Adipocyte (in vitro differentiated cells): ENCODE measurements around the gene STRIT1.

ENCODE experiments used
- DNase-seq: peaks from one replicate; pipeline ENCODE4 v3.0.0-alpha.2; 2015; ENCODE audit warnings: low read depth
- H3K27me3 ChIP-seq: replicated peaks from 2 replicates; pipeline ENCODE4 v1.7.0; 2013; ENCODE audit warnings: mild to moderate bottlenecking, low read length, moderate library complexity; ENCODE audit not compliant: control insufficient read depth, insufficient read depth
- H3K36me3 ChIP-seq: 2 replicates; pipeline ENCODE4 v1.7.0; 2013; ENCODE audit warnings: low read length, mild to moderate bottlenecking, moderate library complexity; ENCODE audit not compliant: control insufficient read depth, insufficient read depth, severe bottlenecking
- H3K4me1 ChIP-seq: 2 replicates; pipeline ENCODE4 v1.7.0; 2013; ENCODE audit warnings: mild to moderate bottlenecking, low read length, moderate library complexity; ENCODE audit not compliant: control insufficient read depth, insufficient read depth
- H3K4me3 ChIP-seq: 2 replicates; pipeline ENCODE4 v1.7.0; 2013; ENCODE audit warnings: mild to moderate bottlenecking, low read length, moderate library complexity
- H3K9ac ChIP-seq: 2 replicates; pipeline ENCODE4 v1.7.0; 2013; ENCODE audit warnings: mild to moderate bottlenecking, low read length, moderate library complexity
- H3K9me3 ChIP-seq: 2 replicates; pipeline ENCODE4 v1.7.0; 2013; ENCODE audit warnings: mild to moderate bottlenecking, low read length, moderate library complexity; ENCODE audit not compliant: control insufficient read depth

STRIT1 gene

GRCh38 chr3:155293516-155293915 lies at the start of gene STRIT1:
Gene STRIT1 (minus strand): TSS chr3:155293683.
- H3K36me3 ChIP-seq: no peaks in the 10 kb centered on the region
- no peak within 1 kb of the TSS for H3K9ac ChIP-seq
- H3K4me1 ChIP-seq: peaks cover 18% of the 10 kb centered on the region
- no peak within 1 kb of the TSS for H3K4me3 ChIP-seq
- peaks cover 24% of the 10 kb centered on the region for H3K9me3 ChIP-seq
- H3K27me3 ChIP-seq: no peaks in the 10 kb centered on the region
- DNase-seq: no peak

DNA sequence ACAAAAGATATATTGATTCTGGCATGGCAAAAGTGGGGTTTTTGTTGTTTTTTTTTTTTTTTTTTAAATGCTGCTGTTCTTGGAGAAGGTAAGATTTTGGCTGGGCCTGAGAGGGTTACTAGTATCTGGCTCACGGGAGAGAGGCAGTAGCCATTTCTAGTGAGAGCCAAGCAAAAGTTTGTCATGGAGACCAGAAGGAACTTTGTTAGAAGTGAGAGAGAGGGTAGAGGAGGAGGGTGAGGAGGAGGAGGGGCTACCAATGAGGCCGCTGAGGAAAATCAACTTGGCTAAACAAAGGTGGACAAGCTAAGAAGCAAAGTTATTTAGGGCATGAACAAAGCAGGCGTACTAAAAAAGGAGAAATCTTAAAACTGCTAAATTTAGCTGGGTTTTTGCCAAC lies 48.9 kb upstream of the STRIT1 start:
- no peak overlapping the region for H3K9ac ChIP-seq
- no peaks in the 10 kb centered on the region for H3K36me3 ChIP-seq
- no peaks in the 10 kb centered on the region for H3K9me3 ChIP-seq
- H3K4me1 ChIP-seq: no peaks in the 10 kb centered on the region
- no peaks in the 10 kb centered on the region for H3K27me3 ChIP-seq
- H3K4me3 ChIP-seq: no peak overlapping the region
- DNase-seq: no peak

DNA sequence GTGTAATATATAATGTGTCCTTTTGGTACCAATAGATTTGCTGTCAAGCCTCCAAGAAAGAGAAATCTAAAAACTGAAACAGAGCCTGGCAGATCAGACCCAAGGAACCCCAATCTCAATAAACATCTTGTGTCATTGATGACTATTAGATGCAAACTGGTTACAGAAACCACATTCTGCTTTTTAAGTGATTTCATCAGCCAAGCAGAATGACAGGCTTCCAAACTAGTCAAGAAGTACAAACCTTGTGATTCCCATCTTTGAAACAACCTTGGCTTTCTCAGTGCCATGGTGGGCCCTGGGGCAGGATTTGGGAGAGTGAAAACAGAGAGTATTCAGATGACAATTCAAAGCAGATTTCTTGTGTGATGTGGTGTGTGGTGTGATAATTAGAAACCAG lies 45.6 kb upstream of the STRIT1 start:
- no peaks in the 10 kb centered on the region for H3K27me3 ChIP-seq
- no peaks in the 10 kb centered on the region for H3K4me1 ChIP-seq
- H3K36me3 ChIP-seq: no peaks in the 10 kb centered on the region
- no peaks in the 10 kb centered on the region for H3K9me3 ChIP-seq
- H3K4me3 ChIP-seq: no peak overlapping the region
- DNase-seq: no peak
- H3K9ac ChIP-seq: no peak overlapping the region

- Histone ChIP-seq H3K36me3 (no peaks in the 10 kb centered on the region), H3K4me3 (no peak overlapping the region), H3K27me3 (no peaks in the 10 kb centered on the region), H3K4me1 (no peaks in the 10 kb centered on the region), H3K9me3 (no peaks in the 10 kb centered on the region), H3K9ac (no peak overlapping the region)
- DNase-seq: no peak
Measured at GRCh38 chr3:155335724-155336354, 42.4 kb upstream of the STRIT1 start.

DNA sequence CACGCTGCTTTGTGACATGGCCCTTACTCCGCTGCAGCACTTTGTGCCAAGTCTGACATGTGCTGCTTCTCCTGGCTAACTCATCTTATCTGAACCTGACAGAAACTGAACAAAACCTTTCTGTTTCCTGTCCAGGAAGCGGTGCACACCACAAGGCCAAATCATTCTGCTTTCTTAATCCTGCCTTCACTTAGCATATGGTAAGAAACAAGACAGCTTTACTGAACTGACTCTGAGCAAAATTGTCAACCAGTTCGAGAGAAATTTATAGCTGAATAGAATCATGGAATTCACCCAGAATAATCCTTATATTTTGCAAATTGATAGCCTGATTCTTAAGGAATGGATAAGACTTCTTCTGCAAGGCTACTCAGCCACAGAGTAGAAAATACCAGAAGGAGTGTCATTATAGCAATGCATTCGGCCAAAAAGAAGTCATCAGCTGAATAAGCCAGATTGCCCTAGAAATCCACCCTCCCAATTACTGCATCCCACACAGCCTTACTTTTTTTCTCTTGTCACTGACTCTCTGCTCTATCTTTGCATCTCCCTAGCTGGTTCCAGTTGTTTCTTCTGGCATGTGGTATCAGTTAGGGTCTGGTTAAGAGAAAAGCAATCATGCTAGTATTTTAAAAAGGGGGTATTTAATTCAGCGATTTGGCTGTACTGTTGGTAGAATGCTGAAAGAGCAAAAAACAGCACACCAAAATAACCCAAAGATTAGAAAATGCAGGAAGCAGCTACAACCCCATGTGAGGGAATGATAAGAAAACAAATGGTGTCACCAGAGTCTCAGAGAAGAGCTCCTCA lies 41.6 kb upstream of the STRIT1 start:
- H3K36me3 ChIP-seq: no peaks in the 10 kb centered on the region
- no peaks in the 10 kb centered on the region for H3K4me1 ChIP-seq
- H3K4me3 ChIP-seq: no peak overlapping the region
- no peak for DNase-seq
- H3K9me3 ChIP-seq: no peaks in the 10 kb centered on the region
- no peak overlapping the region for H3K9ac ChIP-seq
- H3K27me3 ChIP-seq: no peaks in the 10 kb centered on the region

DNA sequence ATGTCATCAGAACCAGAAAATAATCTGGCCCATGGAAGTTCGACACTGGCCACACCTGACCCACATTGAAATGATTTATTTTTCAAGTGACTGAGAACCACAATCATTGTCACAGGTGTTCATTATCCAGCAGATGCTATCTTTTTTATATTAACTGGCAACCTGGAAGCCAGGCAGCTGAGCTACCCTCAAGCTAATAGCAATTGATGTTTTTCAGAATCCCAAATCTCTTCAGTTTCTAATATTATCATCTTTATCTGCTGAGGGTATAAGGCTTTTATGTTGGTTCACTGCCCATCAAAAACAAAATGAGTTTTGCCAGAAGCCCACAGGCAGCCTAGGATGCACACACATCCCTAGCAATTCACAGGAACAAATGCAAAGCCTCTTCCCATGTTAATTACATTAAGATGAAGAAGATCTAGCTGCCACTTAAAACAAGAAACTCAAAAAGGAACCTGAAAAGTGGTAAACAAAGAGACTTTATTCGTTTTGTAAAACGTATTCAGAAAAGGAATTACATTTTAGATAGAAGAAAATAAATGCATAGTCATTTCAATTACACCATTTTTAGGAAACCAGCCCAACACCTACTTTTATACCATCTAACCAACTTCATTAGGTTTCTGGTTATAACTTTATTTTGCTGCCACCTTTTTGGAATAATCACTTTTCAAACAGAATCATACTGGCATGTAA lies 40.9 kb upstream of the STRIT1 start:
- Histone ChIP-seq H3K36me3 (no peaks in the 10 kb centered on the region), H3K9ac (no peak overlapping the region), H3K4me3 (no peak overlapping the region), H3K4me1 (no peaks in the 10 kb centered on the region), H3K27me3 (no peaks in the 10 kb centered on the region), H3K9me3 (no peaks in the 10 kb centered on the region)
- no peak for DNase-seq

- H3K27me3 ChIP-seq: no peaks in the 10 kb centered on the region
- no peak overlapping the region for H3K9ac ChIP-seq
Measured at GRCh38 chr3:155332716-155333115, 39.2 kb upstream of the STRIT1 start.

DNA sequence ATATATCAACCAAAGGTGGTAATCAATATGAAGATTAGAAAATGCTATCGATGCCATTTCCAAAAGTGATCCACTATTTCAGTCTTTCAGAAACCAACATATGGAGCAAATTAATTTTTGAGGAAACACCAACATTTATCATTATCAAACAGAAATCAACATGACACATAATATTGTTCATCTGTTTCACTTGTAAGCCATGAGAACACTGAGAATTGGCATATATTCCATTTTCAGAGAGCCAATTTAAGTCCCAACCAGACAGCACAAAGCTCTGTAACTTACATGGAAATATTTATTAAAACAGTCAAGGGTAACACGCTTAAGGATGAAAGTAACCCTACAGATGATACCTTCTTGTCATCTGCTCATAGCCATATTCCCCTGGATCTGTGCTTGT lies 37.6 kb upstream of the STRIT1 start:
- H3K36me3 ChIP-seq: no peaks in the 10 kb centered on the region
- no peaks in the 10 kb centered on the region for H3K27me3 ChIP-seq
- H3K9ac ChIP-seq: no peak overlapping the region
- H3K4me3 ChIP-seq: no peak overlapping the region
- no peaks in the 10 kb centered on the region for H3K9me3 ChIP-seq
- no peak for DNase-seq
- H3K4me1 ChIP-seq: peaks cover 3% of the 10 kb centered on the region

More at GRCh38 chr3:155332716-155333115, 39.2 kb upstream of the STRIT1 start:
- DNase-seq: no peak
- Histone ChIP-seq H3K36me3 (no peaks in the 10 kb centered on the region), H3K4me1 (no peaks in the 10 kb centered on the region), H3K9me3 (no peaks in the 10 kb centered on the region), H3K4me3 (no peak overlapping the region)

- H3K36me3 ChIP-seq: no peaks in the 10 kb centered on the region
- H3K9me3 ChIP-seq: no peaks in the 10 kb centered on the region
- peaks cover 3% of the 10 kb centered on the region for H3K4me1 ChIP-seq
- H3K9ac ChIP-seq: no peak overlapping the region
- H3K27me3 ChIP-seq: no peaks in the 10 kb centered on the region
- H3K4me3 ChIP-seq: no peak overlapping the region
- no peak for DNase-seq
Measured at GRCh38 chr3:155330370-155330769, 36.9 kb upstream of the STRIT1 start.

DNA sequence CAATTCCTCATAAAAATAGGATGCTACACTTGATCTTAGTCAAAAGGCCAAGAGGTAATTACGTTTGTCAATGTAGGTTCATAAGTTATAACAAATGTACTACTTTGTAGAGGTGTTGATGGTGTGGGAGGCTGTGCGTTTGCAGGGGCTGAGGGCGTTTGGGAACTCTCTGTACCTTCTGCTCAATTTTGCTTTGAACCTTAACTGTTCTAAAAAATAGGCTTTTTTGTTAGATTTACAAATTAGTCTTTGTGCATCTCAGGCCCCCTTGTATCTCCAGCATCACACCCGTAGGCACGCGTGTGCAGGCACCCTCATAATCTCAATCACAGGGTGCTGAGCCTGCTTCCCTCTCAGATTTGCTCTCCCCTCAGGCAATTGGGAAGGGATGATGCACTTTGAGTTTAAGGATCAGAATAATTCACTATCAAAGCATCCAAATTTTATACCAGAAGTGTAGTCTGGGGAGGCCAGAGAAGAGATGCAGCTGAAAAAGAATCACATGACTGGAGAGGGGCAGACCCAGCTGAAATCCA lies 36.1 kb upstream of the STRIT1 start:
- peaks cover 3% of the 10 kb centered on the region for H3K4me1 ChIP-seq
- no peak overlapping the region for H3K4me3 ChIP-seq
- H3K36me3 ChIP-seq: no peaks in the 10 kb centered on the region
- H3K9ac ChIP-seq: no peak overlapping the region
- no peaks in the 10 kb centered on the region for H3K9me3 ChIP-seq
- H3K27me3 ChIP-seq: no peaks in the 10 kb centered on the region
- no peak for DNase-seq

DNA sequence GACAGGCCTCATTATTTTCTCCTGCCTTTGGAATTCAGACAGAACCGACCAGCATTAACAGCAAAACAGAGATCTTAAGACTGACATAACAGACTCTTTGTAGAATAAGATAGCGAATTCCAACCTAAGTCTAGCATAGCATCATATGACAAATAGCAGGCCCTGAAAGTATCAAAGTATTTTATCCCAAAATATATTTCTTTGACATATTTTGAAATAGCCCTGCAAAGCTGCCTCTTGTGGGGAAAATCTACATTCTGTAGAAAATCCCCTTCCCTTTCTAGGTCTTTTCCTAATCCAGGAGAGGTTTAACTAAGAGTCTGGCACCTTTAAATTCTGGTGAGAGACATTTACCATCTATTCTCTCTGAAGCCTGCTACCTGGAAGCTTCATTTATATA lies 34.4 kb upstream of the STRIT1 start:
- Histone ChIP-seq H3K4me1 (peaks cover 3% of the 10 kb centered on the region), H3K4me3 (no peak overlapping the region), H3K9me3 (no peaks in the 10 kb centered on the region), H3K36me3 (no peaks in the 10 kb centered on the region), H3K27me3 (no peaks in the 10 kb centered on the region), H3K9ac (no peak overlapping the region)
- no peak for DNase-seq
